Stimulated activated CD8-positive, alpha-beta memory T cell treated with anti-CD3 and anti-CD28 coated beads, Interleukin-15, amount 100 ng/mL, for 4 hours (primary cell): Measurements from ENCODE around the gene HOOK2.

Experiments
- DNase-seq, 2 donors: peaks; one replicate each; pipeline ENCODE4 v3.0.0-alpha.2; 2020; ENCODE audit warnings: low read depth in 2 of 2

The HOOK2 gene

DNA sequence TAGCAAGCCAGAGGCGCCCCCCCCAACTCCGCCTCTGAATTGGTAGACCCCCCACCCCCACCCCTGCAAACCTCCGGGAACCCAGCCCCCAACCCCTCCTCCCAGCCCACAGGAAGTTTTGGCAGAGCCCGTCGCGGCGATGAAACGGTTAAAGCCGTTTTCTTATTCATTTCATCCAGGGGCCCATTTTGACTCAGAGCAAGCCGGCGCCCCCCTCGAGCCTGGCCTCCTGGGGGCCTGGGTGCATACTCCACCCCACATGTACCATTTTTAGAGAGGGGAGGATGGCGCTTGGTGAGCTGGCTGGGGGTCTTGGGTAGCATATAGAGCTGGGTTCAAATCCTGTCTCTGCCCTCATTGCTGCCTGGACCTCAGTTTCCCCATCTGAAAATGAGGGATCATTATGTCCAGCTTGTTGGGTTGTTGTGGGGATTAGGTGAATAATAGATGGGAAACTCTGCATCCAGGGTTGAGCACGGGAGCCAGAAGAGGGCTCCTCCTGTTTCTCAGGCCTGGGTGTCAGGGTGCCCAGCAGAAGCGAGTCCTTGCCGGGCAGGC lies 8.0 kb upstream of the HOOK2 start:
- no peak for DNase-seq

DNA sequence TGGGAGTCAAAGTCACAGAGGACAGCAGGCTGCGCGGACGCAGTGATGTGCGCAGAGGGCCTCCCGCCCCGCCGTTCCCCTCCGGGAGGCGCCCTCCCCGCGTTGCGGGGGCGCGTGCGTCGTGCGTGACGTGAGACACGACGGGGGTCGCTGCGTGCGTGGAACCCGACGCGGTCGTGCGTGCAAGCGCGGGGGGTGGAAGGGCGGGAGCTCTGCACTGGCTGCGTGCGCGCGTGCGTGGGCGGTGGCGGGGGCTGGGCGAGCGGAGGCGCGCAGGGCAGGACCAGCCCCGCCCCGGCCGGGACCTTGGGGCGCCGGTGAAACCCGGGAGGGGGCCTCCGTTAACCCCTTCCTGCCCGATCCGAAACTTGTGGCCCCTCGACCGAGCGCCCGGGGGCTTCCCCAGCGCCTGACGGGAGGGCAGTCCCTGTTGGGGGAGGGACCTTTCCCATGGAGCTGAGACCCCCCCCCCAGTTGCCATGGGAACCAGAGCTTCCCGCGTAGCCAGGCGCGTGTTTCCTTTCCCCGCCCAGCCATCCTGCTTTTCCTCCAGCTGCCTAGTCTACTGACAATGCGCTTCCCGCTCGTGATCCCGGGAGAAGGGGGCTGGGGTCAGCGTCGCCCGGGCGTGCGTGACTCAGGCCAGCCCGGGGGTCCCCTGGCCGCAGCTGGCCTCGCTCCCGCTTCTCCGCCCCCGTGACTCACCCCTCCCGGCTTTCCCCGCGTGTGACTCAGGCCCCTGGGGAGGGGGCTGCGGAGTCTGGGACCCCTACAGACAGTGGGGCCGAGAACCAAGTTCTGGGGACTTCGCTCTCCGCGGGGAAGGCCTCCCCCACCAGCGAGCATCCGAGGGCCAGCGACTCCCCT lies 7.3 kb upstream of the HOOK2 start:
- peak; percentile 82 to 84 for DNase-seq

DNA sequence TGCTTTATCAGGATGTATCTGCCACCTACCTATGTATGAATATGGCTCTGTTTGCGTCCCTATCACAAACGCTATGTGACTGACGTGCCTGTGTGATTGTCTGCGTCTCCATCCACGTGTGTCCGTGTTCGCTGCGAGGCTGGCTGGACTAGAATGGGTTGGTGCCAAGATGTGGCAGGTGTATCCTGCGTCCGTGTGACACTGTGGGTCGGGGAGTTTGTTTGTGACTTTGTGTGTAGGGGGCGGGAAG lies 6.7 kb upstream of the HOOK2 start:
- no peak for DNase-seq

DNA sequence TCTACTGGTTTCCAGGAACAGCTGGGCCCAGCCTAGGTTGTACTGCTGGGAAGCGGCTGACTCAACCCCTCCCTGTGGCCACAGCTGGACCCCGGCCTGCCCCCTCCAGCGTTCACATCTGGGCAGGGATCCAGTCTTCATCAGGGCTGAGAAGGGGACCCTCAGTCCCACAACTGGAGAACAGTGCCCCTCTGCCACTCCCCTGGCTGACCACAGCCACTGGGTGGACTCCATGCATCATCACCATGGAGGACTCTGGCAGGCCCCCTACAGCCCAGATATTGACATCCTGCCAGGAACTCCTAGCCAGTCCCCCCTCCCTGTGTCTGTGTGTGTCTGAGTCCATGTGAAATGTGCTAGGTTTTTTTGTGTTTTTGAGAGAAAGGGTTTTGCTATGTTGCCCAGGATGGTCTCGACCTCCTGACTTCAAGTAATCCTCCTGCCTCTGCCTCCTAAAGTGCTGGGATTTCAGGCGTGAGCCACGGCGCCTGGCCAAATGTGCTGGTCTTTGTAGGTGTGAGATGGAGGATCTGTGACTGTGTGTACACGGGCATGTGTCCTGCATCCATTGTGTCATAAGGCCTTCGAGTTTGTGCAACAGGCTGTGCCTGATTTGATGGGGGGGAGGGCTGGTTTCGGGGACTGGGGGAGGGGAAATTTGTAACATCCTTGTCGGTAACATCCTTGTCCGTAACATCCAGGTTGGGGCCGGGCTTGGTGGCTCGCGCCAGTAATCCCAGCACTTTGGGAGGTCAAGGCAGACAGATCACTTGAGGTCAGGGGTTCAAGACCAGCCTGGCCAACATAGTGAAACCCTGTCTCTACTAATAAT lies 4.0 kb upstream of the HOOK2 start:
- DNase-seq, result no peak

DNA sequence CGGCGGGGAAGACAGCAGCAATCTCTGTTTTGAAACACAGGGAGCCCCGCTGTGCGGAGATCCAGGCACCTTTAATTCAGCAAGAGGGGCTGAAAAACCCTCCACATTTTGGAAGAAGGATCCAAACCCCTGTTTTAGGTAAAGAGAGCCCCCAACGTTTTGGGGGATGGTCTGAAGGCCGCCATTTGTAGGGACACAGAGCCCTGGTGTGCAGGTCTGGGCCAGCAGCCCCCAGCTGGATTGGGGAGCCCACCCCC lies 3.5 kb upstream of the HOOK2 start:
- DNase-seq, result no peak

DNA sequence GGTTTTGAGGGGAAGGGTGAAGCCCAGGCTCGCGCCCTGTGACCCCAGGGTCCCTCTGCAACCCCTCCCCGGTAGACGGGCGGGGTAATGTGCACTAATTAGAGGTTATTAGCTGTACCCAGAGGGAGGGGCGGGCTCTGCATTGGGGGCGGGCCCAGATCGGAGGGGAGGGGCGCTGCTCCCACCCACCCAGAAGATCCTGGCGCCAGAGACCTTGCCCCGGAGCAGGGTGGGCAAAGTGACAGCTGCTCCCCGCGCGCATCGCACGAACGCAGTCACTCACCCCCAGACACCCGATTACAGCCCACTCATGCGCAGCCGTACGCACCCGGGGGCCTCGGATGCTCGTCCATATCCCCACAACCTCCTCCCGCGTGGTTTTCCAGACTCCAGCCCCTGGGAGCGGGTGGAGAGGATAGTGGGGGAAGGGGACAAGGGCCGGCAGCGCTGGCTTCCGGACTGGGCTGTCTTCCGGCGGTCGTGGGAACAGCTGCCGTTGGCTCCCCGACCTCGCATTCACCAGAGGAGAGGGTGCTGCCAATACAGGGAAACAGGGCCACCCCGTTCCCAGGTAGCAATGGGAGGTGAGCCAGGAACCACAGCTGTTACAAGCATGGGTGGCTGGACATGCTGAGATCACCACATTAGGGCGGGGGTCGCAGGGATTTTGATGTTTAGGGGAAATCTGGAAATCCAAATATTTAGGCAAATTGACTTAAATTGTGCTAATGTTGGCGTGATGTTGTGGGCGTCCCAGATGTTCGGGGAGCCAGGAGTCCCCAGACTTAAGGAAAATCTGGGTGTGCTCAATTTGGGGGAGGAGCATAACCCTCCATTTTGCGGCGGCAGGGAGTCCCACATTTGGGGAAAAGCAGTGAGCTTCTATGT lies 2.9 kb upstream of the HOOK2 start:
- no peak for DNase-seq

DNA sequence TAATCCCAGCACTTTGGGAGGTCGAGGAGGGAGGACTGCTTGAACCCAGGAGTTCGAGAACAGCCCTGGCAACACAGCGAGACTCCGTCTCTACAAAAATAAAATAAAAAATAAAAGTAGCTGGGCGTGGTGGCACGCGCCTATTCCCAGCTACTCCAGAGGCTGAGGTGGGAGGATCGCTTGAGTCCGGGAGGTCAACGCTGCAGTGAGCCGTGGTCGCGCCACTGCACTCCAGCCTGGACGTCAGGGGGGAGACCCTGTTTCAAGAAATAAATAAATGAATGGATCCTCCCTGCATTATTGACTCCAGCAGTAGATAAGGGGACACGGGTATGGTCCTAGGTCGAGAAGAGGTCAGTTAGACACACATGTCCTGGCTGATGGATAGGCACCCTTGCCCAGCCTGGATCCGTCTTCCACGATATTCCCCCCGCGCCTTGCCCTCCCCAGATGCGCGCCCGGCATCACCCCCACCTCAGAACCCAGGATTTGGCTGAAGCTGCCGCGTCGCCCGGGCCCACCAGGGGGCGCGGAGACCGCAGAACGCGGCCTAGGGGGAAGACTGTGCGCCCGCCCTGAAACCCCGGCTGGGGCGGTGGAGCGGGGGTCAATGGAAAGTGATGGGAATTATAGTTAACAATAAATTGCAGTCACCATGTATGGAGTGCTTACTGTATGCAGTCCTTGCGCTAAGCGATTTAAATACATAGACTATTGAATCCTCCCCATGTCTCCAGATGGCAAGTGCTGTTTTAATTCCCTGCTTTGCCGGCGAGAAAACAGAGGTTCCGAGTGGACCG lies 2.1 kb upstream of the HOOK2 start:
- DNase-seq, result peak in 1 of 2 donors; percentile 61

DNA sequence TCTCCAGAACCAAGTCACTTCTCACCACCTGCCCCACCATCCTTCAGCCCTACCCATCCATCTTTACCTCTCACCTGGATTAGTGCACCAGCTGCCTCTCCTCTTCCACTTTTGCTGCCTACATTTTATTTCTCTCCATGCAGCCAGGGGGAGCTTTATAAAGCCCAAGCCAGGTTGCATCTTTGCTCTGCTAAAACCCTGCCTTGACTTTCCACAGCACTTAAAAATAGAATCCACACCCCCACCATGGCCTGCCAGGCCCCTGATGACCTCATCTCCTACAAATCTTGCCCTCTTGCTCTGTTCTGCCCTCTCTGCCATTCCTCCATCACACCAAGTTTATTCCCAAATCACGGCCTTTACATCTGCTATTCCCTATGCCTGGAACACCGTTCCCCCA lies 1.8 kb downstream of the HOOK2 start:
- DNase-seq, result no peak

DNA sequence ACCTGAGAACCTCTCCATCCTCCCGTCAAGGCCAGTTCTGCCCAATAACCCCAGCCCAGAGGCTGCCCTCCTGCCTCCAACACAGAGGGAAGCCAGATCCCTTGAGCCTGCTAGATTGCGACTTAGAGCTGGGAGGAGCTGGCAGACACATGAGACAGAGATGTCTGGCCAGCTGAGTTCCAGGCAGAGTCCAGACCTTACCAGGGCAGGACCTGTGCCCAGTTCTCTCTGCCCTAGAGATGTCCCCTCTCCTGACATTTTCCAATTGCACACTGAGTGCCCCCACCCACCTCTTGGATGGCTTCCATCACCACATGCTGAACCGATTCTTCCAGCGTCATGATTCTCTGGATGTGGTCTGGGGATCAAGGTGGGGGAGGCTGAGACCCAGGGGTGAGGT lies 3.0 kb downstream of the HOOK2 start:
- no peak for DNase-seq

DNA sequence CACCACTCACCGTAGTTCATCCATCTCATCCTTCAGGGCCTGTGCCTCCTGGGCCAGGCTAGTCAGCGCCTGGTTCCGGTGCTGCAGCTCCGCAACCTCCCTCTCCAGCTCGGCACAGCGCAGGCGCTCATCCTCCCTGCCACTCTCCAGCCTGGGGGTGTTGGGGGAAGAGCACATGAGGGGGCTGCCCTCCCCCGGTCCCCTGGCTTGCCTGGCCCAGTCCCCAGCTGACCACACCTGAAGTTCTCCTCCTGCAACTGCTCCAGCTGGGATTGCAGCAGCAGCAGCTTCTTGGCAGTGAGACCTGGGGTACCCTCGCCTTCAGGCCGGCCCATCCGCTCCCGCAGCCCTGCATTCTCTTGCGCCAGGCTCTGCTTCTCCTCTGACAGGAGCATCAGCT lies 4.4 kb downstream of the HOOK2 start:
- no peak for DNase-seq

DNA sequence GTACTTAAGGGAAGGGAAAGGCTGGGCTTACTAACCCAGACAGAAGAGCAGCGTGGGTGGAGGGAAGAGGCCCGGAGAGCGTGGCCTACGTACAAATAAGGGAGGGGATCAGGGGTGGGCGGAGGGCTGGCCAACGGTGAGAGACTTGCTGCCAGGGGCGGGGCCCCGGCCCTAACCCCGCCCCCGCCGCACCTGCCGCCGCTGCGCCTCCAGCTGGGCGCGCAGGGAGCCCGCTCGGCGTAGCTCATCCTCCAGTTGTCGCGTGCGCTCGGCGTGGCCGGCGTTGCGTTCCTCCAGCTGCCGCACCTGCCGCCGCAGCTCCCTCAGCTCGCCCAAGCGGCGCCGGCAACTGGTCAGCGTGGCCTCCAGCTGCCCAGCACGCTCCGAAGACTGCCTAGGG lies 5.7 kb downstream of the HOOK2 start:
- DNase-seq, result no peak

DNA sequence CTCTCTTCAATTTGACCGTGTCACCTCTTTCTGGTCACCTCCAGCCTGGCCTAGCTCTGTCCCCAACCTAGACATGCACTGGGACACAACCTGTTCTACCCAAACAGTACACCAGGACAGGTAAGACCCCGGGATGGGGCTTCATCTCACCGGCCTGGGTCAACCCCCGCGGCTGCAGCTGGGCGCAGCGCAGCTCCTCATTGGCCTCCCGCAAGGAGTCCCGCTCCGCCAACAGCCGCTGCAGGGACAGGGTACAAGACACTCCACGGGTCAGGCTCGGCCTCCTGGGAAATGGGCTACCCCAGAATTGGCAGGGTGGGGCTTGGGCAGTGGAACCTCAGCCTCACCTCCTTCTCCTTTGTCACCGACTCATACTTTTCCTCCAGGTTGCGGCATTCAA lies 7.7 kb downstream of the HOOK2 start:
- no peak for DNase-seq

DNA sequence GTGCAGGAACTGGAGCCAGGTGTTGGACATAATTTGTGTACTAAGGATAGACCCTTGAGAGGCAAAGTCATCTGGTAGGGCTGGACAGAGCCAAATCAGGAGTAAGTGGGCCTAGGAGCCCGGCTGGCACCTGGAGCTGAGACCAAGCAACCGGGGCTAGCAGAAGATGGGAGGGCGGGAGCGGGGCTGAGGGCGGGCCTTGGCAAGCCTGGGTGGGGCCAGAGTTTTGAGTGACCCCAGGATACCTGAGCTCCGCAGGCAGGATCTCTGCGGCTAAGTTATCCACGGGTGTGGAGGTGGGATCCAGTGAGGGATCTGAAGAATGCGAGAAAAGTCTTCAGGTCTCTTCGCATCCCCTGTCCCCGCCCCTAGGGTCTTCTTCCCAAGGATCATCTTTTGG lies 8.2 kb downstream of the HOOK2 start:
- DNase-seq, result no peak

DNA sequence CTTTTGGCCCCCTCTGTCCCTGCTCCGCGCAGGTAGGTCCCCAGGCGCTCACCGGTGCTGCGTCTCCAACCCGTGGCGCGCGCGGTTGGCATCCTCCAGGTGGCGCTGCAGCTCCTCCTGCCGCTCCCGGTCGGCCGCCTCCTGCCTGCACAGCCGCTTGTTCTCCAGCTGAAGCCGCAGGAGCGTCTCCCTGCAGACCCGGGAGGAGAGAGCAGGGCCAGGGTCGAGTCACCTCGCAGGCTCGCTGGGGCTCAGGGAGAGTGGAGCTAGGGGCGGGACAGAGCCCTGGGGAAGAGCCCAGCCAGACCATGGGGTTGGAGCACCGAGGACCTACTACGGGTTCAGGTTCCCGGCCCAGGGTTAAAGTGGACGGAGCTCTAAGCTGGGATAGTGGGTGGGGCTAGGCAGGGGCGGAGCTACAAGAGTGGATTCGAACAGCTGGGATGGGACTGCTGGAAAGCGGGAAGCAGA lies 9.3 kb downstream of the HOOK2 start:
- DNase-seq, result peak in 1 of 2 donors; percentile 53

DNA sequence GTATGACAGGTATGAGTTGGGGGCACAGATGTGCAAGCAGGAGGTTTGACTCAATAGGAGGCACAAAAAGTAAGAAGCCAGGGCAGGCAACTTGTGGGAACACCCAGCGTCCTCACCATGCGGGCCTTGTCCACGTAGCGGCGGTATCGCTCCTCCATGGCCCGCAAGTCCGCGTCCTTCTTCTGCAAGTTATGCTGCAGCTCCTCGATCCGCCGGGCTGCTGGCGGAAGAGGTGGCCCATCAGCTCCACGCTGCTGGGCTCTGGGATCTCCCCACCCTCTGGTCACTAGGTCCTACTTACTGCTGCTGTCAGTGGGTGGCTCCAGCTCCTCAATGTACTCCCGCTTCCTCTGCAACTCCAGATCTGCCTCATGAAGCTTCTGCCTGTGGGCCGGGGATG lies 10.7 kb downstream of the HOOK2 start:
- DNase-seq, result no peak

DNA sequence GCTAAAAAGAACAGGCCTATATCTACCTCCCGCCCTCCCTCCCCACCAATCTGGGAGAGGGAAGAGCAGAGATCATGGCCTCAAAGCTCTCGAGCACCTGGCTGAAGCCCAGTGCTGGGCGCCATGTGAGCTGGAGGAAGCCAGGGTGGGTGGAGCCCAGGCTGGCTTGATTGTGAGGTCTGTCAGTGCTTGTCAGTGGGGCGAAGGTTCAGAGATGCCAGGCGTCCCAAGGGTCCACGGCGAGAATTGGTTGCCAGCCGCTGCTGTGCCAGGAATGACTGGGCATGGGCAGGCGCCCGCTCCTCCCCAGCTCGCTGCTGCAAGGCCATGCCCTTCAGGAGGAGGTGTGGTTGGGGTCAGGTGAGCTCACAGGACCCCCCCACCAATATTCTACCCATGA lies 12.3 kb downstream of the HOOK2 start:
- DNase-seq, result no peak

DNA sequence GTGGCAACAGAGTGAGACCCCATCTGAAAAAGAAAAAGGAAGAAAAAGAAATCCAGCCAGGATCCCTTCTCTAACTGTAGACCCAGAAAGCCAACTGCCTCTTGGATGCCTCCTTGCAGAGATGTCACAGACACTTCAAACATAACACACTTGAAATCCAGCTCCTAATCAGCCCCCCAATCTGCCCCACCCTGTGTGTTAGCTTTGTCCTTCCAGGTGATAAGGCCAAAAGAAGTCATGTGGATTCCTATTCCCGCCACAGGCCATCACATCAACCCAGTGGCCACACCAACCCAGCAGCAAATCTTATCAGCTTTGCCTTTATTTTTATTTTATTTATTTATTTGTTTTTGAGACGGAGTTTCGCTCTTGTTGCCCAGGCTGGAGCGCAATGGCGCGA lies 15.7 kb downstream of the HOOK2 start:
- no peak for DNase-seq

DNA sequence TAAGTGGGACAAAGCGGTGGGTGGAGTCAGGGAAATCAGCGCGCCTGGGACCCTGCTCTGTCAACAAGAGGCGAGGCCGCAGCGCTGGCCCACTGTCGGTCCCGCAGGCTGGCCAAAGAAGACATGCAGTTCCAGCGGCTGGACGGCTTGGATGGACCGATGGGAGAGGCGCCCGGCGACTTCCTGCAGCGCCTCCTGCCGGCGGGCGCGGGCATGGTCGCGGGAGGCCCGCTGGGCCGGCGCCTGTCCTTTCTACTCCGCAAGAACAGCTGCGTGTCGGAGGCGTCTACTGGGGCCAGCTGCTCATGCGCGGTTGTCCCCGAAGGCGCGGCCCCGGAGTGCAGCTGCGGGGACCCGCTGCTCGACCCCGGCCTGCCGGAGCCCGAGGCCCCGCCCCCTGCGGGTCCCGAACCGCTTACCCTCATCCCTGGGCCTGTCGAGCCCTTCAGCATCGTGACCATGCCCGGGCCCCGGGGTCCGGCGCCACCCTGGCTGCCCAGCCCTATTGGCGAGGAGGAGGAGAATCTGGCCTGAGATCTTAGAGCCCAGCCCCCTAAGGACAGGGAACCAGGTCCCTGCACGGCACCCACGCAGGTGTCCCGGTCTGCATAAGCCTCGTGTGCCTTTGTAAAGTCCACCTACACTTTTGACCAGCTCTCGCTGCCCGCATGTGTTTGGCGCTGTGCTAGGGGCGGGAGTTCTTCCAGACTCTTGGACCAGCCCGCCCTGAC lies 17.6 kb downstream of the HOOK2 start:
- no peak for DNase-seq

DNA sequence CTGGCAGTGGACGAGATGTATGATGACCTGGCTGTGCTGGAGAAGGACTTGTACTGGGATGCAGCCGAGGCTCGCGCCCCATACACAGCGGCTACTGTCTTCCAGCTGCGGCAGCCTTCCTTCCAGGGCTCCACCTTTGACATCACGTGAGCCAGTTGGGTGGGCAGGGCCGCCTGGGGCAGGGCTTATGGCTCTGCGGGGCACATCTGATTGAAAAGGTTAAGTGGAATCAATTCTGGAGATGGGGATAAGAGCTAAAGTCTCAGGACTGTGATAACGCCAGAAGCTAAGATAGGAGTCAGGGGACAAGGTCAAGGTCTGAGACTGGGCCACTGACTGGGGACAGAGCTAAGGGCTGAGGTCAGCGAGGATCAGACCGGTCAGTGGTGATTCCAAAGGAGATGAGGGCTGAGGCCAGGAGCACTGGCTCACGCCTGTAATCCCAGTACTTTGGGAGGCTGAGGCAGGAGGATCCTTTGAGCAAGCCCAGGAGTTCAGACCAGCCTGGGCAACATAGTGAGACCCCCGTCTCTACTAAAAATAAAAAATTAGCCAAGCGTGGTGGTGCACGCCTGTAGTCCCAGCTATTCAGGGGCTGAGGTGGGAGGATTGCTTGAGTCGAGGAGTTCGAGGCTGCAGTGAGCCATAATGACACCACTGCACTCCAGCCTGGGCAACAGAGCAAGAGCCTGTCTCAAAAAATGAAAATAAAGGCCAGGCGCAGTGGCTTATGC lies 19.0 kb downstream of the HOOK2 start:
- no peak for DNase-seq
